Suprapubic skin (tissue), 3 donors: ENCODE data around the gene APLP2.

Experiments used
- POLR2A ChIP-seq, 2 donors: fragments of 450-650 bp; IDR thresholded peaks; one replicate each; pipeline ENCODE4 v1.6.1; 2017; ENCODE audit warnings: antibody characterized with exemption in 2 of 2, mild to moderate bottlenecking in 2 of 2, moderate library complexity in 2 of 2
- TF ChIP-seq, protein P1 (sequence below), 2 donors: fragments of 200-600 bp in 1 of 2; fragments of 450-650 bp in 1 of 2; sonication (generic) in 1 of 2; IDR thresholded peaks; one replicate each; pipeline ENCODE4 v1.5.1; 2016 to 2019; ENCODE audit warnings: antibody characterized with exemption in 2 of 2, mild to moderate bottlenecking in 1 of 2, moderate library complexity in 1 of 2

DNA sequence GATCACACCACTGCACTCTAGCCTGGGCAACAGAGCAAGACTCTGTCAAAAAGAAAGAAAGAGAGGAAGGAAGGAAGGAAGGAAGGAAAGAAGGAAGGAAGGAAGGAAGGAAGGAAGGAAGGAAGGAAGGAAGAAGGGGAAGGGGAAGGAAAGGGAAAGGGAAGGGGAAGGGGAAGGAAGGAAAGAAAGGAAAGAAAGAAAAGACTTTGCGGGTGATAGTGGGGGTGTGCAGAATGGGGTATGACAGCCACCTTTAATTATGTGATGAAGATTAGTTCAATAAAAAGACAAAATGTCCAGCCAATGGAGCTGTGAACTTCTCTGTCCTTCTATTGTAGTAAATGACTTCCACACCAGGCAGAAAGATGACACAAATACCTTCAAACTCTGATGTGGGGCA is 8.7 kb upstream of the APLP2 start:
- no peak for TF ChIP-seq POLR2A (IDR thresholded peaks at IDR 0.05)
- TF ChIP-seq, protein P1, sequence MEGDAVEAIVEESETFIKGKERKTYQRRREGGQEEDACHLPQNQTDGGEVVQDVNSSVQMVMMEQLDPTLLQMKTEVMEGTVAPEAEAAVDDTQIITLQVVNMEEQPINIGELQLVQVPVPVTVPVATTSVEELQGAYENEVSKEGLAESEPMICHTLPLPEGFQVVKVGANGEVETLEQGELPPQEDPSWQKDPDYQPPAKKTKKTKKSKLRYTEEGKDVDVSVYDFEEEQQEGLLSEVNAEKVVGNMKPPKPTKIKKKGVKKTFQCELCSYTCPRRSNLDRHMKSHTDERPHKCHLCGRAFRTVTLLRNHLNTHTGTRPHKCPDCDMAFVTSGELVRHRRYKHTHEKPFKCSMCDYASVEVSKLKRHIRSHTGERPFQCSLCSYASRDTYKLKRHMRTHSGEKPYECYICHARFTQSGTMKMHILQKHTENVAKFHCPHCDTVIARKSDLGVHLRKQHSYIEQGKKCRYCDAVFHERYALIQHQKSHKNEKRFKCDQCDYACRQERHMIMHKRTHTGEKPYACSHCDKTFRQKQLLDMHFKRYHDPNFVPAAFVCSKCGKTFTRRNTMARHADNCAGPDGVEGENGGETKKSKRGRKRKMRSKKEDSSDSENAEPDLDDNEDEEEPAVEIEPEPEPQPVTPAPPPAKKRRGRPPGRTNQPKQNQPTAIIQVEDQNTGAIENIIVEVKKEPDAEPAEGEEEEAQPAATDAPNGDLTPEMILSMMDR (IDR thresholded peaks at IDR 0.05), result no peak
